Liver (tissue), 10 donors: ENCODE measurements around the gene NFYC. TPM values are rescaled to one million over a fixed set of nuclear protein-coding genes. Genes with fewer than 3 reads are reported as not detected.

Source experiments
- DNase-seq: peaks from one replicate; pipeline ENCODE4 v3.0.0-alpha.2; 2017; ENCODE audit warnings: low spot score
- H3K27ac ChIP-seq, 2 donors: one replicate each; pipeline ENCODE4 v1.7.0; 2013; ENCODE audit warnings: inconsistent platforms in 2 of 2, low read length in 2 of 2, control low read depth in 1 of 2, low read depth in 1 of 2, mild to moderate bottlenecking in 1 of 2
- H3K27me3 ChIP-seq, 4 donors: one replicate each; pipeline versions ENCODE4 v1.6.1 to v1.7.0; 2013; ENCODE audit warnings: low read length in 3 of 4, inconsistent platforms in 1 of 4, mild to moderate bottlenecking in 1 of 4, moderate library complexity in 1 of 4; ENCODE audit not compliant: control insufficient read depth in 4 of 4, insufficient read depth in 4 of 4
- H3K36me3 ChIP-seq, 4 donors: one replicate each; pipeline versions ENCODE4 v1.6.1 to v1.7.0; 2013; ENCODE audit warnings: low read length in 3 of 4, mild to moderate bottlenecking in 3 of 4, low read depth in 1 of 4, moderate library complexity in 1 of 4; ENCODE audit not compliant: control insufficient read depth in 4 of 4, insufficient read depth in 3 of 4
- H3K4me1 ChIP-seq, 4 donors: one replicate each; pipeline versions ENCODE4 v1.6.1 to v1.7.0; 2013; ENCODE audit warnings: low read length in 3 of 4, mild to moderate bottlenecking in 3 of 4, moderate library complexity in 1 of 4; ENCODE audit not compliant: control insufficient read depth in 4 of 4, insufficient read depth in 4 of 4
- H3K4me3 ChIP-seq, 3 donors: one replicate each; pipeline versions ENCODE4 v1.6.1 to v1.7.0; 2013; ENCODE audit warnings: low read length in 3 of 3, control low read depth in 1 of 3, low read depth in 1 of 3, mild to moderate bottlenecking in 1 of 3
- H3K9ac ChIP-seq, 2 donors: one replicate each; pipeline ENCODE4 v1.7.0; 2013; ENCODE audit warnings: low read length in 2 of 2, mild to moderate bottlenecking in 2 of 2, moderate library complexity in 2 of 2, control low read depth in 1 of 2, low read depth in 1 of 2
- H3K9me3 ChIP-seq, 4 donors: one replicate each; pipeline versions ENCODE4 v1.6.1 to v1.7.0; 2013; ENCODE audit warnings: low read length in 3 of 4; ENCODE audit not compliant: control insufficient read depth in 4 of 4
- EGR1 ChIP-seq, 2 donors: IDR thresholded peaks; 2 replicates each; pipeline ENCODE4 v1.6.1; 2016 to 2018; ENCODE audit warnings: antibody characterized with exemption in 2 of 2, low read depth in 2 of 2
- FOXA1 ChIP-seq: IDR thresholded peaks from 2 replicates; pipeline ENCODE4 v1.6.1; 2016; ENCODE audit warnings: antibody characterized with exemption
- FOXA2 ChIP-seq: IDR thresholded peaks from 2 replicates; pipeline ENCODE4 v1.6.1; 2016; ENCODE audit warnings: antibody characterized with exemption
- GABPA ChIP-seq, 2 donors: IDR thresholded peaks in 1 of 2; conservative IDR thresholded peaks in 1 of 2; 2 replicates each; pipeline ENCODE4 v1.6.1; 2016; ENCODE audit warnings: antibody characterized with exemption in 2 of 2, mild to moderate bottlenecking in 1 of 2, moderate library complexity in 1 of 2
- HNF4A ChIP-seq, 2 donors: conservative IDR thresholded peaks; 2 replicates each; pipeline ENCODE4 v1.6.1; 2016; ENCODE audit warnings: antibody characterized with exemption in 2 of 2, mild to moderate bottlenecking in 2 of 2
- HNF4G ChIP-seq: IDR thresholded peaks from 2 replicates; pipeline ENCODE4 v1.6.1; 2016; ENCODE audit warnings: antibody characterized with exemption
- JUND ChIP-seq, 2 donors: IDR thresholded peaks; 2 replicates each; pipeline ENCODE4 v1.6.1; 2016; ENCODE audit warnings: antibody characterized with exemption in 2 of 2
- MAX ChIP-seq: IDR thresholded peaks from 2 replicates; pipeline ENCODE4 v1.6.1; 2016; ENCODE audit warnings: antibody characterized with exemption
- NR2F2 ChIP-seq: IDR thresholded peaks from 2 replicates; pipeline ENCODE4 v1.6.1; 2016; ENCODE audit warnings: antibody characterized with exemption
- RAD21 ChIP-seq, 2 donors: IDR thresholded peaks; 2 replicates each; pipeline ENCODE4 v1.6.1; 2016; ENCODE audit warnings: antibody characterized with exemption in 2 of 2, mild to moderate bottlenecking in 2 of 2
- REST ChIP-seq: IDR thresholded peaks from 2 replicates; pipeline ENCODE4 v1.6.1; 2016; ENCODE audit warnings: antibody characterized with exemption, mild to moderate bottlenecking
- RXRA ChIP-seq, 2 donors: IDR thresholded peaks; 2 replicates each; pipeline ENCODE4 v1.6.1; 2017 to 2018; ENCODE audit warnings: antibody characterized with exemption in 2 of 2, mild to moderate bottlenecking in 1 of 2
- SP1 ChIP-seq: IDR thresholded peaks from 2 replicates; pipeline ENCODE4 v1.6.1; 2018; ENCODE audit warnings: antibody characterized with exemption, mild to moderate bottlenecking
- TAF1 ChIP-seq: conservative IDR thresholded peaks from 2 replicates; pipeline ENCODE4 v1.6.1; 2016; ENCODE audit warnings: antibody characterized with exemption, mild to moderate bottlenecking
- YY1 ChIP-seq: IDR thresholded peaks from 2 replicates; pipeline ENCODE4 v1.6.1; 2016; ENCODE audit warnings: antibody characterized with exemption, mild to moderate bottlenecking
- ZBTB33 ChIP-seq: IDR thresholded peaks from 2 replicates; pipeline ENCODE4 v1.6.1; 2016; ENCODE audit warnings: antibody characterized with exemption
- WGBS: extraction: QIAGEN DNeasy Blood & Tissue Kit; methylation state at CpG from one replicate; pipeline ENCODE4 v1.1.7; 2013; 5-methylcytosine and 5-hydroxymethylcytosine counted together
- polyA plus RNA-seq, 2 donors: library from polyadenylated mRNA; stranded (reverse) in 1 of 2; unstranded in 1 of 2; fragments of 200-250 nt in 1 of 2; fragments of >200 nt in 1 of 2; fragmentation: Nextera tagmentation in 1 of 2; extraction: Ambion mirVana in 1 of 2; gene quantifications; one replicate each; pipeline versions ENCODE4 v1.2.1 to v1.2.3, GENCODE V29; 2013 to 2015
- small RNA-seq: library from RNA; depleted of rRNA; stranded (forward); fragments of <200 nt; gene quantifications from one replicate; pipeline ENCODE3, GENCODE V24; 2014
- total RNA-seq, 2 donors: library from RNA; depleted of rRNA; stranded (reverse); fragments of >200 nt; gene quantifications; one replicate each; pipeline ENCODE4 v1.2.3, GENCODE V29; 2014
- TF ChIP-seq, protein P1 (sequence below): fragments of 150-350 bp; IDR thresholded peaks from 2 replicates; pipeline ENCODE4 v1.5.1; 2017; ENCODE audit warnings: improper control_type of control experiment, low read depth, low read length; ENCODE audit not compliant: missing input control
- TF ChIP-seq, protein P2 (sequence below): IDR thresholded peaks from 2 replicates; pipeline ENCODE4 v1.6.1; 2016; ENCODE audit warnings: antibody characterized with exemption
- donor health status: healthy.
- donor health status: healthy.
- donor health status: healthy.
- donor health status: healthy.
- donor health status: healthy.

Gene NFYC
- total and polyA plus RNA-seq, 4 donors: 18.3 to 28.1 (median 26.8) TPM

DNA sequence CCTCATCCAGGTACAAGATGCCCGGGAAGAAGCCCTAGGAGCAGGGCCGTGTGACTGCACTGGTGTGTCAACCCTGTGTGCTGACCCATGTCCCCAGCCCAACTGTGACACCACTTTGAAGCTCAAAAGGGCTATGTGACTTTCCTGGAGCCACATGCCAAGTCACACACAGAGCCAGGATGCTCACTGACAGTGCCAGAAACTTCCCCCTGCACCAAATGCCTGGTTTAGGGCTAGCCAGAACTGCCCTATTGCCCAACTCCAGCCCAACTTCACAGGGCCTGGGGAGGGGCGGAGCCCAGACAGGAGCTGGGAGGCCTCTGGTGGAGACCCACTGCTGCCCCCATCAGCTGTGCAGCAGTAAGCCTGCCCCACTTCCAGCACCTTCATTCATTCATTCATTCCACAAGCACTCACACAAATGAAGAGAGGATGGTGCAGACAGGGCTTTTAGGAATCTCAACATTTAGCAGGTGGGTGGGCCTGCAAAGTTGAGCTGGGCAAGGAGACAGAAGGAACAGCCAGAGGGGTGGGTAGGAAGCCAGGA, 128.8 kb downstream of the NFYC start:
- Histone ChIP-seq H3K27ac (no peak overlapping the region), H3K27me3 (no peaks in the 10 kb centered on the region), H3K9ac (no peak overlapping the region), H3K36me3 (no peaks in the 10 kb centered on the region), H3K4me1 (peaks cover 4 to 20% (median 12%) of the 10 kb centered on the region in 4 donors), H3K9me3 (no peaks in the 10 kb centered on the region), H3K4me3 (no peak overlapping the region)
- whole genome bisulfite sequencing: 50% methylated on average over 3 of the region's 3 CpGs
- peak; percentile 67 for DNase-seq
- TF ChIP-seq YY1 (no peak), HNF4G (peak; percentile 42), ZBTB33 (no peak), JUND (IDR thresholded peaks at IDR 0.05) (peak in 1 of 2 donors; percentile 41), REST (no peak), HNF4A (conservative IDR thresholded peaks at IDR 0.05) (peak; percentile 79 to 80), FOXA1 (no peak), RAD21 (IDR thresholded peaks at IDR 0.05) (peak in 1 of 2 donors; percentile 64), GABPA (IDR thresholded peaks at IDR 0.05 in 1 of 2, conservative IDR thresholded peaks at IDR 0.05 in 1 of 2) (no peak), EGR1 (IDR thresholded peaks at IDR 0.05; ENCODE audit: low read depth in 2 of 2) (no peak), MAX (no peak), RXRA (IDR thresholded peaks at IDR 0.05) (peak; percentile 84 to 91), TAF1 (no peak), SP1 (peak; percentile 78), NR2F2 (peak; percentile 53), FOXA2 (peak; percentile 42)
- TF ChIP-seq, protein P1, sequence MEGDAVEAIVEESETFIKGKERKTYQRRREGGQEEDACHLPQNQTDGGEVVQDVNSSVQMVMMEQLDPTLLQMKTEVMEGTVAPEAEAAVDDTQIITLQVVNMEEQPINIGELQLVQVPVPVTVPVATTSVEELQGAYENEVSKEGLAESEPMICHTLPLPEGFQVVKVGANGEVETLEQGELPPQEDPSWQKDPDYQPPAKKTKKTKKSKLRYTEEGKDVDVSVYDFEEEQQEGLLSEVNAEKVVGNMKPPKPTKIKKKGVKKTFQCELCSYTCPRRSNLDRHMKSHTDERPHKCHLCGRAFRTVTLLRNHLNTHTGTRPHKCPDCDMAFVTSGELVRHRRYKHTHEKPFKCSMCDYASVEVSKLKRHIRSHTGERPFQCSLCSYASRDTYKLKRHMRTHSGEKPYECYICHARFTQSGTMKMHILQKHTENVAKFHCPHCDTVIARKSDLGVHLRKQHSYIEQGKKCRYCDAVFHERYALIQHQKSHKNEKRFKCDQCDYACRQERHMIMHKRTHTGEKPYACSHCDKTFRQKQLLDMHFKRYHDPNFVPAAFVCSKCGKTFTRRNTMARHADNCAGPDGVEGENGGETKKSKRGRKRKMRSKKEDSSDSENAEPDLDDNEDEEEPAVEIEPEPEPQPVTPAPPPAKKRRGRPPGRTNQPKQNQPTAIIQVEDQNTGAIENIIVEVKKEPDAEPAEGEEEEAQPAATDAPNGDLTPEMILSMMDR: no peak
- TF ChIP-seq, protein P2, sequence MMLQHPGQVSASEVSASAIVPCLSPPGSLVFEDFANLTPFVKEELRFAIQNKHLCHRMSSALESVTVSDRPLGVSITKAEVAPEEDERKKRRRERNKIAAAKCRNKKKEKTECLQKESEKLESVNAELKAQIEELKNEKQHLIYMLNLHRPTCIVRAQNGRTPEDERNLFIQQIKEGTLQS: no peak

Small RNA genes within 50 kb of the gene (small RNA-seq; reads per million reads assigned to genes)
- gene MIR30C1 (4.1 reads per million, percentile 92 among the genes with 10 or more reads in this experiment), gene MIR30E (1,286 reads per million, percentile 99 among the genes with 10 or more reads in this experiment), gene RN7SL326P (not detected)

Other genes starting within 250 kb of the NFYC start
- gene ZFP69B, start 241.2 kb upstream of the NFYC start, total RNA-seq: under 1 TPM; 0.79 to 0.92 TPM
- gene ZFP69B, start 241.2 kb upstream of the NFYC start, polyA plus RNA-seq: under 1 TPM; 0.19 to 0.45 TPM
- gene ZFP69, start 214.4 kb upstream of the NFYC start, total RNA-seq: 1 to 10 TPM; 1.3 to 1.9 TPM
- gene ZFP69, start 214.4 kb upstream of the NFYC start, polyA plus RNA-seq: 1 to 10 TPM in 1 of 2 donors, under 1 TPM in 1; 0.96 to 1.2 TPM
- gene EXO5, start 182.9 kb upstream of the NFYC start, total RNA-seq: 1 to 10 TPM; 6.6 to 9.2 TPM
- 1 to 10 TPM; 3.5 to 4.1 TPM for gene EXO5, start 182.9 kb upstream of the NFYC start, polyA plus RNA-seq
- 10 to 100 TPM in 1 of 2 donors, 1 to 10 TPM in 1; 8.5 to 17.1 TPM for gene ZNF684, start 160.1 kb upstream of the NFYC start, total RNA-seq
- 10 to 100 TPM in 1 of 2 donors, 1 to 10 TPM in 1; 7.6 to 11.9 TPM for gene ZNF684, start 160.1 kb upstream of the NFYC start, polyA plus RNA-seq
- gene RIMS3, start 26.0 kb upstream of the NFYC start, total RNA-seq: 1 to 10 TPM; 1.0 to 2.2 TPM
- gene RIMS3, start 26.0 kb upstream of the NFYC start, polyA plus RNA-seq: under 1 TPM; 0.22 to 0.53 TPM
- gene KCNQ4, start 92.1 kb downstream of the NFYC start, total RNA-seq: 1 to 10 TPM in 1 of 2 donors, under 1 TPM in 1; 0.33 to 2.1 TPM
- under 1 TPM; 0.10 to 0.20 TPM for gene KCNQ4, start 92.1 kb downstream of the NFYC start, polyA plus RNA-seq
- gene CITED4, start 170.7 kb downstream of the NFYC start, total RNA-seq: 1 to 10 TPM; 1.4 to 6.2 TPM
- gene CITED4, start 170.7 kb downstream of the NFYC start, polyA plus RNA-seq: 1 to 10 TPM; 4.2 to 9.9 TPM